Erythroblast (primary cell): ENCODE measurements around the gene TEX26.

Source experiments
- GATA1 ChIP-seq: IDR thresholded peaks from 2 replicates; pipeline ENCODE4 v1.6.1; 2011; ENCODE audit warnings: low read depth, mild to moderate bottlenecking, control low read depth, low read length, moderate library complexity
- POLR2A ChIP-seq: IDR thresholded peaks from 2 replicates; pipeline ENCODE4 v1.6.1; 2011; ENCODE audit warnings: mild to moderate bottlenecking, low read length

GRCh38 chr13:30907121-30907861 lies 25.2 kb upstream of the TEX26 start:
- TF ChIP-seq POLR2A (no peak), GATA1 (no peak)
